GM21723 (cell line): ENCODE data around the gene GFRA1.

Experiments used
- ATAC-seq: cut with Tn5 transposase; IDR thresholded peaks from one replicate; pipeline ENCODE4 v1.9.1; 2021; ENCODE audit warnings: mild to moderate bottlenecking, moderate library complexity; ENCODE audit not compliant: unreplicated experiment

GFRA1 gene

GRCh38 chr10:116109481-116109880 is 163.5 kb downstream of the GFRA1 start:
- ATAC-seq = no peak

GRCh38 chr10:116108095-116108494 is 164.9 kb downstream of the GFRA1 start:
- no peak for ATAC-seq

- ATAC-seq = no peak
These were observed 166.4 kb downstream of the GFRA1 start for GRCh38 chr10:116106611-116107010.

GRCh38 chr10:116105264-116105663 is 167.7 kb downstream of the GFRA1 start:
- ATAC-seq = no peak

- no peak for ATAC-seq
These were observed 168.6 kb downstream of the GFRA1 start for GRCh38 chr10:116104210-116104932.

- no peak for ATAC-seq
These were observed 169.3 kb downstream of the GFRA1 start for GRCh38 chr10:116103668-116104067.

- no peak for ATAC-seq
These were observed 171.2 kb downstream of the GFRA1 start for GRCh38 chr10:116101616-116102315.

GRCh38 chr10:116100984-116101383 is 172.0 kb downstream of the GFRA1 start:
- no peak for ATAC-seq

- no peak for ATAC-seq
These were observed 174.0 kb downstream of the GFRA1 start for GRCh38 chr10:116099023-116099420.

- ATAC-seq = no peak
These were observed 174.5 kb downstream of the GFRA1 start for GRCh38 chr10:116098411-116099022.

GRCh38 chr10:116097239-116097784 is 175.7 kb downstream of the GFRA1 start:
- no peak for ATAC-seq

- ATAC-seq = no peak
These were observed 176.5 kb downstream of the GFRA1 start for GRCh38 chr10:116096526-116096925.

GRCh38 chr10:116094356-116094755 is 178.7 kb downstream of the GFRA1 start:
- ATAC-seq = no peak

GRCh38 chr10:116093031-116093430 is 180.0 kb downstream of the GFRA1 start:
- ATAC-seq = no peak

- no peak for ATAC-seq
These were observed 184.0 kb downstream of the GFRA1 start for GRCh38 chr10:116088985-116089384.

GRCh38 chr10:116085323-116085722 is 187.7 kb downstream of the GFRA1 start:
- no peak for ATAC-seq

GRCh38 chr10:116084161-116084560 is 188.8 kb downstream of the GFRA1 start:
- ATAC-seq = no peak

- no peak for ATAC-seq
These were observed 189.7 kb downstream of the GFRA1 start for GRCh38 chr10:116083226-116083762.

GRCh38 chr10:116082762-116083161 is 190.2 kb downstream of the GFRA1 start:
- ATAC-seq = no peak

GRCh38 chr10:116082206-116082605 is 190.8 kb downstream of the GFRA1 start:
- ATAC-seq = no peak

- no peak for ATAC-seq
These were observed 192.5 kb downstream of the GFRA1 start for GRCh38 chr10:116080553-116080952.
